ENCODE data around the gene PDXP. TPM values are rescaled to one million over a fixed set of nuclear protein-coding genes. Genes with fewer than 3 reads are reported as not detected.

Gene PDXP
- total and polyA plus RNA-seq, 2 donors (not counting 1 experiment from before 2014, with no cell fraction given), result 4.0 to 7.9 TPM

GRCh38 chr22:37630839-37631435 lies 27.6 kb upstream of the PDXP start:
- Histone ChIP-seq H3K9ac (ENCODE audit: insufficient read depth, low read length) (no peak overlapping the region), H4K20me1 (ENCODE audit: control insufficient read depth, extremely low read depth, insufficient read depth, low read length) (no peaks in the 10 kb centered on the region), H3K4me1 (ENCODE audit: control insufficient read depth, extremely low read depth, insufficient read depth, low read length) (peaks cover 24% of the 10 kb centered on the region), H3K4me2 (ENCODE audit: extremely low read depth, insufficient read depth, low read length) (no peak overlapping the region), H2AFZ (ENCODE audit: low read length) (no peak overlapping the region), H3K9me3 (ENCODE audit: control insufficient read depth, insufficient read depth, low read depth, low read length) (no peaks in the 10 kb centered on the region), H3K4me3 (replicated peaks in 1 of 4; ENCODE audit: control extremely low read depth in 1 of 4, insufficient read depth in 1 of 4, low read depth in 3 of 4, low read length in 4 of 4) (no peak overlapping the region), H3K79me2 (ENCODE audit: control insufficient read depth, insufficient read depth, low read length) (no peaks in the 10 kb centered on the region), H3K27me3 (ENCODE audit: control insufficient read depth, insufficient read depth, low read length) (no peaks in the 10 kb centered on the region), H3K27ac (ENCODE audit: insufficient read depth, low read length) (no peak overlapping the region), H3K36me3 (ENCODE audit: control insufficient read depth, insufficient read depth, low read length) (peaks cover 6% of the 10 kb centered on the region)
- no peak for DNase-seq (ENCODE audit: low read depth in 2 of 2)
- TF ChIP-seq, protein P1, sequence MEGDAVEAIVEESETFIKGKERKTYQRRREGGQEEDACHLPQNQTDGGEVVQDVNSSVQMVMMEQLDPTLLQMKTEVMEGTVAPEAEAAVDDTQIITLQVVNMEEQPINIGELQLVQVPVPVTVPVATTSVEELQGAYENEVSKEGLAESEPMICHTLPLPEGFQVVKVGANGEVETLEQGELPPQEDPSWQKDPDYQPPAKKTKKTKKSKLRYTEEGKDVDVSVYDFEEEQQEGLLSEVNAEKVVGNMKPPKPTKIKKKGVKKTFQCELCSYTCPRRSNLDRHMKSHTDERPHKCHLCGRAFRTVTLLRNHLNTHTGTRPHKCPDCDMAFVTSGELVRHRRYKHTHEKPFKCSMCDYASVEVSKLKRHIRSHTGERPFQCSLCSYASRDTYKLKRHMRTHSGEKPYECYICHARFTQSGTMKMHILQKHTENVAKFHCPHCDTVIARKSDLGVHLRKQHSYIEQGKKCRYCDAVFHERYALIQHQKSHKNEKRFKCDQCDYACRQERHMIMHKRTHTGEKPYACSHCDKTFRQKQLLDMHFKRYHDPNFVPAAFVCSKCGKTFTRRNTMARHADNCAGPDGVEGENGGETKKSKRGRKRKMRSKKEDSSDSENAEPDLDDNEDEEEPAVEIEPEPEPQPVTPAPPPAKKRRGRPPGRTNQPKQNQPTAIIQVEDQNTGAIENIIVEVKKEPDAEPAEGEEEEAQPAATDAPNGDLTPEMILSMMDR (conservative IDR thresholded peaks at IDR 0.05 in 1 of 2, IDR thresholded peaks at IDR 0.05 in 1 of 2; ENCODE audit: low read depth in 1 of 2, low read length in 2 of 2), result no peak

DNA sequence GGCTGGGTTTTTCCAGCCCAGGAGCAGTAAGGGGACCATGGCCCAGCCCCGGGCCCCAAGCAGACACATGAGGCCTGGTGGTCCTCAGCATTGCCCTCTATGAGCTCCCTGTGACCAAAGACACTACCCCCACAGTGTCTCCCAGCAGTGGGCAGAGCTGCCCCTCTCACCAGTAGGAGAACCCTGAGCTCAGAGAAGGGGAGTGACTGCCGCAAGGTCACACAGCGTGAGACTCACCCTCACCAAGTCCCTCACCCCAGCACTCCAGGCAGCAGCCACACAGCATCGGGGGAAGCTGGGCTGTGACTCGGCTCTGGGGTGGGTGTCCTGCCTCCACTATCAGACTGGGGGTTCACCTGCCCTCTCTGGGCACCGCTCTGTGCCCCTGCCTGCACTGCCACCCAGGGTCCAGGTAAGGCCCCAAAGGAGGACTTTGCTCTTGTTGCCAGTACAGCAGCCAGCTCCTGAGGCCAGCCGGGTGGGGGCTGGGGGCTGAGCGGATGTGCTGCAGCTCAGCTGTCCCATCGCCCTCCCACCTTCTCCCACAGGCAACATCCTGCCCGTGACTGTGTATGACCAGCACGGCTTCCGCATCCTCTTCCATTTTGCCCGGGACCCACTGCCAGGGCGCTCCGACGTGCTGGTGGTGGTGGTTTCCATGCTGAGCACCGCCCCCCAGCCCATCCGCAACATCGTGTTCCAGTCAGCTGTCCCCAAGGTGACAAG lies 26.9 kb upstream of the PDXP start:
- Histone ChIP-seq H3K36me3 (ENCODE audit: control insufficient read depth, insufficient read depth, low read length) (peaks cover 6% of the 10 kb centered on the region), H2AFZ (ENCODE audit: low read length) (no peak overlapping the region)

More for the DNA sequence above, 26.9 kb upstream of the PDXP start:
- Histone ChIP-seq H3K9me3 (ENCODE audit: control insufficient read depth, insufficient read depth, low read depth, low read length) (no peaks in the 10 kb centered on the region), H3K4me1 (ENCODE audit: control insufficient read depth, extremely low read depth, insufficient read depth, low read length) (peaks cover 25% of the 10 kb centered on the region), H4K20me1 (ENCODE audit: control insufficient read depth, extremely low read depth, insufficient read depth, low read length) (no peaks in the 10 kb centered on the region), H3K27me3 (ENCODE audit: control insufficient read depth, insufficient read depth, low read length) (no peaks in the 10 kb centered on the region), H3K9ac (ENCODE audit: insufficient read depth, low read length) (no peak overlapping the region), H3K4me2 (ENCODE audit: extremely low read depth, insufficient read depth, low read length) (no peak overlapping the region), H3K27ac (ENCODE audit: insufficient read depth, low read length) (no peak overlapping the region), H3K79me2 (ENCODE audit: control insufficient read depth, insufficient read depth, low read length) (no peaks in the 10 kb centered on the region), H3K4me3 (replicated peaks in 1 of 4; ENCODE audit: control extremely low read depth in 1 of 4, insufficient read depth in 1 of 4, low read depth in 3 of 4, low read length in 4 of 4) (no peak overlapping the region)
- DNase-seq (ENCODE audit: low read depth in 2 of 2), result no peak
- no peak for TF ChIP-seq EZH2 (IDR thresholded peaks at IDR 0.05; ENCODE audit: low read length, missing control alignments)
- TF ChIP-seq, protein P1 (conservative IDR thresholded peaks at IDR 0.05 in 1 of 2, IDR thresholded peaks at IDR 0.05 in 1 of 2; ENCODE audit: low read depth in 1 of 2, low read length in 2 of 2), result no peak
